Panc1 (cell line): ENCODE results near the gene UQCC2. TPM values are rescaled to one million over a fixed set of nuclear protein-coding genes. Genes with fewer than 3 reads are reported as not detected.

Source experiments
- ATAC-seq: fragments of 200-7000 bp; cut with Tn5 transposase; 2 replicates; pipeline ENCODE4 v1.9.1; 2020; ENCODE audit warnings: mild to moderate bottlenecking, moderate library complexity
- BruUV-seq: library from RNA; stranded (reverse); fragments of 400-500 nt; replicated peaks from 2 replicates; lab custom pipeline; 2021; lab: Mats Ljungman, UMichigan
- CTCF ChIA-PET: fragments of 300-600 bp; sonication (Branson Sonifier 250); formaldehyde crosslinking; loops from one replicate; lab custom pipeline; 2022; ENCODE audit warnings: antibody characterized with exemption; lab: Charles Lee
- POLR2A ChIA-PET: fragments of 300-600 bp; sonication (Branson Sonifier 250); formaldehyde crosslinking; loops from one replicate; lab custom pipeline; 2022; ENCODE audit warnings: antibody characterized with exemption; lab: Charles Lee
- DNase-seq: peaks from one replicate; pipeline ENCODE4 v3.0.0-alpha.2; 2010; ENCODE audit warnings: low read depth, low spot score
- H3K27ac ChIP-seq: 2 replicates; pipeline ENCODE4 v1.5.1; 2011; ENCODE audit warnings: mild to moderate bottlenecking, low read length, inconsistent platforms
- H3K27me3 ChIP-seq: fragments of 200-500 bp; sonication (Bioruptor generic); 2 replicates; pipeline ENCODE4 v1.6.0; 2014; ENCODE audit warnings: low read length, inconsistent platforms; ENCODE audit not compliant: control insufficient read depth, insufficient read depth
- H3K36me3 ChIP-seq: fragments of 200-500 bp; sonication (Bioruptor generic); 2 replicates; pipeline ENCODE4 v1.5.1; 2014; ENCODE audit warnings: inconsistent platforms, mild to moderate bottlenecking, low read length, moderate library complexity; ENCODE audit not compliant: control insufficient read depth, insufficient read depth
- H3K4me1 ChIP-seq: 2 replicates; pipeline ENCODE4 v1.5.1; 2011; ENCODE audit warnings: inconsistent platforms, mild to moderate bottlenecking, low read length, moderate library complexity; ENCODE audit not compliant: control insufficient read depth, insufficient read depth
- H3K4me3 ChIP-seq, 2 experiments: 2 replicates each; pipeline ENCODE4 v1.5.1; 2011 to 2012; ENCODE audit warnings: low read depth in 2 of 2, low read length in 2 of 2, mild to moderate bottlenecking in 2 of 2, inconsistent platforms in 1 of 2, moderate library complexity in 1 of 2
- H3K9me3 ChIP-seq: fragments of 200-500 bp; sonication (Bioruptor generic); 2 replicates; pipeline ENCODE4 v1.5.1; 2014; ENCODE audit warnings: low read depth, mild to moderate bottlenecking, inconsistent platforms, low read length, moderate library complexity; ENCODE audit not compliant: control insufficient read depth, insufficient read depth
- POLR2AphosphoS5 ChIP-seq: IDR thresholded peaks from 2 replicates; pipeline ENCODE4 v1.6.1; 2012; ENCODE audit warnings: mild to moderate bottlenecking, low read depth, low read length, moderate library complexity
- SIN3A ChIP-seq: IDR thresholded peaks from 2 replicates; pipeline ENCODE4 v1.6.1; 2012; ENCODE audit warnings: low read depth, mild to moderate bottlenecking, low read length, moderate library complexity, borderline replicate concordance; ENCODE audit not compliant: insufficient read depth
- TCF7L2 ChIP-seq: IDR thresholded peaks from 2 replicates; pipeline ENCODE4 v1.6.1; 2011; ENCODE audit warnings: mild to moderate bottlenecking, low read depth, low read length, inconsistent platforms
- in situ Hi-C: cut with HindIII; loops from 2 replicates; pipeline ENCODE4 v1.10.0; 2016; ENCODE audit warnings: low sequenced_read_pairs, low pct_unique_long_range_greater_than_20kb
- intact Hi-C: fragments of 100-400 bp; cut with micrococcal nuclease; formaldehyde crosslinking; loops from one replicate; pipeline ENCODE4 v1.10.0; 2022; ENCODE audit not compliant: unreplicated experiment
- total RNA-seq: library from RNA; stranded (reverse); gene quantifications from one replicate; pipeline ENCODE4 v1.2.1, GENCODE V29; 2021; ENCODE audit not compliant: unreplicated experiment
- TF ChIP-seq, protein P1 (sequence below): fragments of 450-650 bp; IDR thresholded peaks from 2 replicates; pipeline ENCODE4 v1.5.1; 2017; ENCODE audit warnings: mild to moderate bottlenecking
- TF ChIP-seq, protein P2 (sequence below), 2 experiments: IDR thresholded peaks; 2 replicates each; pipeline ENCODE4 v1.6.1; 2011 to 2012; ENCODE audit warnings: low read depth in 2 of 2, control low read depth in 1 of 2, low read length in 1 of 2, mild to moderate bottlenecking in 1 of 2, moderate library complexity in 1 of 2; ENCODE audit not compliant: insufficient read depth in 1 of 2

UQCC2 gene
- total RNA-seq, 1 experiment from 2014 or later = 135 TPM

DNA sequence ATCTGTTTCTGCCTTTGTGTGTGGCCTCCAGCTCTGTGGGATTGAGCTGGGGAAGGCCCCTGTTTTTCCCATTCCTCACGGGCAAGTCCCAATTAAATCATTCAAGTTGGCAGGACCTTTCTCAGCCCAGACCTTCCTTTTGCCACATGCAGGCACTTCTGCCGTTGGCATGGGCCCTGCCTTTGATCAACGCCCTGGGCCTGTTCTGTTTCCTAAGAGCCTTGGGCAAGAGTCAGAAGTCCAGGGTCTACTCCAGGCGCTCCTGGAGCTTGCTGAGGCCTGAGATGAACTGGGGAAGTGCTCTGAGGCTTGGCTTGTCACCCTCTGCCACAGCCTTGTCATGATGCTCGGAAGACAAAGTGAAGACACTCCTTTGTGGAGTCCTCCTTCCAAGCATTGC lies 28.1 kb upstream of the UQCC2 start:
- BruUV-seq = no TSS peak
- Histone ChIP-seq H3K27ac (no peak overlapping the region), H3K9me3 (no peaks in the 10 kb centered on the region), H3K27me3 (no peaks in the 10 kb centered on the region), H3K36me3 (no peaks in the 10 kb centered on the region), H3K4me1 (no peaks in the 10 kb centered on the region), H3K4me3 (no peak overlapping the region)
- DNase-seq = no peak
- ChIA-PET CTCF (no interaction called here), POLR2A (no interaction called here)
- TF ChIP-seq, protein P1, sequence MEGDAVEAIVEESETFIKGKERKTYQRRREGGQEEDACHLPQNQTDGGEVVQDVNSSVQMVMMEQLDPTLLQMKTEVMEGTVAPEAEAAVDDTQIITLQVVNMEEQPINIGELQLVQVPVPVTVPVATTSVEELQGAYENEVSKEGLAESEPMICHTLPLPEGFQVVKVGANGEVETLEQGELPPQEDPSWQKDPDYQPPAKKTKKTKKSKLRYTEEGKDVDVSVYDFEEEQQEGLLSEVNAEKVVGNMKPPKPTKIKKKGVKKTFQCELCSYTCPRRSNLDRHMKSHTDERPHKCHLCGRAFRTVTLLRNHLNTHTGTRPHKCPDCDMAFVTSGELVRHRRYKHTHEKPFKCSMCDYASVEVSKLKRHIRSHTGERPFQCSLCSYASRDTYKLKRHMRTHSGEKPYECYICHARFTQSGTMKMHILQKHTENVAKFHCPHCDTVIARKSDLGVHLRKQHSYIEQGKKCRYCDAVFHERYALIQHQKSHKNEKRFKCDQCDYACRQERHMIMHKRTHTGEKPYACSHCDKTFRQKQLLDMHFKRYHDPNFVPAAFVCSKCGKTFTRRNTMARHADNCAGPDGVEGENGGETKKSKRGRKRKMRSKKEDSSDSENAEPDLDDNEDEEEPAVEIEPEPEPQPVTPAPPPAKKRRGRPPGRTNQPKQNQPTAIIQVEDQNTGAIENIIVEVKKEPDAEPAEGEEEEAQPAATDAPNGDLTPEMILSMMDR = no peak
- TF ChIP-seq, protein P2, sequence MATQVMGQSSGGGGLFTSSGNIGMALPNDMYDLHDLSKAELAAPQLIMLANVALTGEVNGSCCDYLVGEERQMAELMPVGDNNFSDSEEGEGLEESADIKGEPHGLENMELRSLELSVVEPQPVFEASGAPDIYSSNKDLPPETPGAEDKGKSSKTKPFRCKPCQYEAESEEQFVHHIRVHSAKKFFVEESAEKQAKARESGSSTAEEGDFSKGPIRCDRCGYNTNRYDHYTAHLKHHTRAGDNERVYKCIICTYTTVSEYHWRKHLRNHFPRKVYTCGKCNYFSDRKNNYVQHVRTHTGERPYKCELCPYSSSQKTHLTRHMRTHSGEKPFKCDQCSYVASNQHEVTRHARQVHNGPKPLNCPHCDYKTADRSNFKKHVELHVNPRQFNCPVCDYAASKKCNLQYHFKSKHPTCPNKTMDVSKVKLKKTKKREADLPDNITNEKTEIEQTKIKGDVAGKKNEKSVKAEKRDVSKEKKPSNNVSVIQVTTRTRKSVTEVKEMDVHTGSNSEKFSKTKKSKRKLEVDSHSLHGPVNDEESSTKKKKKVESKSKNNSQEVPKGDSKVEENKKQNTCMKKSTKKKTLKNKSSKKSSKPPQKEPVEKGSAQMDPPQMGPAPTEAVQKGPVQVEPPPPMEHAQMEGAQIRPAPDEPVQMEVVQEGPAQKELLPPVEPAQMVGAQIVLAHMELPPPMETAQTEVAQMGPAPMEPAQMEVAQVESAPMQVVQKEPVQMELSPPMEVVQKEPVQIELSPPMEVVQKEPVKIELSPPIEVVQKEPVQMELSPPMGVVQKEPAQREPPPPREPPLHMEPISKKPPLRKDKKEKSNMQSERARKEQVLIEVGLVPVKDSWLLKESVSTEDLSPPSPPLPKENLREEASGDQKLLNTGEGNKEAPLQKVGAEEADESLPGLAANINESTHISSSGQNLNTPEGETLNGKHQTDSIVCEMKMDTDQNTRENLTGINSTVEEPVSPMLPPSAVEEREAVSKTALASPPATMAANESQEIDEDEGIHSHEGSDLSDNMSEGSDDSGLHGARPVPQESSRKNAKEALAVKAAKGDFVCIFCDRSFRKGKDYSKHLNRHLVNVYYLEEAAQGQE (IDR thresholded peaks at IDR 0.05; ENCODE audit: insufficient read depth in 1 of 2, low read depth in 2 of 2, low read length in 1 of 2) = no peak
- no peak for TF ChIP-seq TCF7L2
- no peak for TF ChIP-seq POLR2AphosphoS5
- TF ChIP-seq SIN3A = no peak
- ATAC-seq = no peak
- in situ Hi-C loops = no loop called here
- intact Hi-C loops = no loop called here

DNA sequence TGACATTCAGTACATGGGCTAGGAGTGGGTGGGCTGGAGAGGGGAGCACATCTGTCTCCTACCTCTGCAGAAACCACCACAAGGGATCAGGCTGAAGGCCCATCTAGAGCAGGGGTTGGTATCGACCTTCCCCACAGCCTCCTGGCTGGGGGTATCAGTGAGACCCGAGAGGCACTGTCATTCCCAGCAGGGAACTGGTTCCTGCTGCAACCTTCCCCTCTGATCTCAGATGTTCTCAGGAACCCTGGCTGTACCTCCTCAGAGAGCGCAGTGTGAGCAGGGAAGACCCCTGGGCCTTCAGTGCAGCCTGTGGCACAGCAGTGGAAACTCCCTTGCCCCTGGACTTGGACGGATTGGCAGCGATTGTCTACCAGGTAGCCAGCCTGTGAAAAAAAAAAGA lies 27.4 kb upstream of the UQCC2 start:
- Histone ChIP-seq H3K36me3 (no peaks in the 10 kb centered on the region), H3K4me3 (no peak overlapping the region), H3K9me3 (no peaks in the 10 kb centered on the region), H3K4me1 (no peaks in the 10 kb centered on the region), H3K27me3 (no peaks in the 10 kb centered on the region), H3K27ac (no peak overlapping the region)
- ATAC-seq = no peak
- ChIA-PET CTCF (interaction anchor here (0.6 to 0.8 kb wide), 2 partner anchors 28 to 315 kb away, joined by 6 to 10 read pairs; partner anchors contain the start of gene UQCC2), POLR2A (no interaction called here)
- no TSS peak for BruUV-seq
- intact Hi-C loops (no loop called here), in situ Hi-C loops (no loop called here)
- no peak for DNase-seq
- TF ChIP-seq TCF7L2 (no peak), SIN3A (no peak), POLR2AphosphoS5 (no peak)
- TF ChIP-seq, protein P1 = no peak
- TF ChIP-seq, protein P2 (IDR thresholded peaks at IDR 0.05; ENCODE audit: insufficient read depth in 1 of 2, low read depth in 2 of 2, low read length in 1 of 2) = no peak
